C4-2B (cell line): ENCODE results near the gene PRICKLE4.
A peak's percentile ranks its signal among the peaks of the same experiment; 100 is the strongest.

Source experiments
- H3K27ac ChIP-seq: fragments of 450-650 bp; 2 replicates; pipeline ENCODE4 v1.5.1; 2017
- CTCF ChIP-seq: fragments of 450-650 bp; conservative IDR thresholded peaks from 2 replicates; pipeline ENCODE4 v1.5.1; 2017; ENCODE audit warnings: mild to moderate bottlenecking
- ZFX ChIP-seq: fragments of 450-650 bp; IDR thresholded peaks from 2 replicates; pipeline ENCODE4 v1.6.1; 2017

PRICKLE4 gene, protein sequence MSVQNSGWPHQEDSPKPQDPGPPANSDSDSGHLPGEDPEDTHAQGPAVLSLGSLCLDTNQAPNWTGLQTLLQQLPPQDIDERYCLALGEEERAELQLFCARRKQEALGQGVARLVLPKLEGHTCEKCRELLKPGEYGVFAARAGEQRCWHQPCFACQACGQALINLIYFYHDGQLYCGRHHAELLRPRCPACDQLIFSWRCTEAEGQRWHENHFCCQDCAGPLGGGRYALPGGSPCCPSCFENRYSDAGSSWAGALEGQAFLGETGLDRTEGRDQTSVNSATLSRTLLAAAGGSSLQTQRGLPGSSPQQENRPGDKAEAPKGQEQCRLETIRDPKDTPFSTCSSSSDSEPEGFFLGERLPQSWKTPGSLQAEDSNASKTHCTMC

DNA sequence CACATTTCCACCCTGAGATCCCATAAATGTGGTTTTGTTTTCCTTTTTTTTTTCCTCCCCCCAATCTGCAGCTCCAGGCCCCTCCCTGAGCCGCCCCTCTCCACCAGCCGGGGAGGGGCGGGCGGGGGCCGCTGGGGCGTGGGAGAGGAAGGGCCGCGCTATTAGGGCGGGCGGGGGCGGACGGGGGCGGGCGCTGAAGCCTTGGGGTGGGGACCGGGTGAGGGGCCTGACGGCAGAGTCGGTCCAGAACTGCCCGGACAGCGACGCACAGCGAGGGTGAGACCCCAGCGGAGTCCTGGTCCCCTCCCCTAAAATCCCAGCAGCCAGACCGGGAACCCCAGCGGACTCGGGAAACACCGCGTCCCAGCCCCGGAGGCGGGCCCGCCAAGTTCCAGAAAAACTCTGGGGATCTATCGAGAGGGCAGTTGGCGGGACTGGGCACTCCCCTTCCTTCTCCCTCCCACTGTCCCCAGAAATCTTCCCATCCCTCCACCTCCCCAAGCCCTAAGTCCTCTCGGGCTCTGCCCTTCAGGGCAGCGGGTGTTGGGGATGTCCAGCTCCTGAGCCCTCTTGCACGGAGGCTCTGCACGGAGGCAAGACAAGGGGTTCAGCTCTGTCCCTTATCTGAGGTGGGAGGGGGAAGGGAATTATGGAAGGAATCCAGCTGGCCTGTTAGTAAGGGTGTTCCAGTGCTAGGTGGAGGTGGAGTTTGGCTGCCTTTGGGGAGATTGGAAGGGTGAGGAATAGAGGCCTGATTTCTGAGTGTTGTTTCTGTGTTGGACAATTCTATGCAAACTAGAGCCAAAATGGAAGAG lies at the start of gene PRICKLE4:
PRICKLE4 (plus strand) TSS at position 232 of the 815 bp plus-strand sequence. CDS start 2,692 bp downstream, outside the sequence.
- H3K27ac ChIP-seq, result peak within 1 kb of the TSS; percentile 80
- TF ChIP-seq ZFX (no peak), CTCF (no peak)

DNA sequence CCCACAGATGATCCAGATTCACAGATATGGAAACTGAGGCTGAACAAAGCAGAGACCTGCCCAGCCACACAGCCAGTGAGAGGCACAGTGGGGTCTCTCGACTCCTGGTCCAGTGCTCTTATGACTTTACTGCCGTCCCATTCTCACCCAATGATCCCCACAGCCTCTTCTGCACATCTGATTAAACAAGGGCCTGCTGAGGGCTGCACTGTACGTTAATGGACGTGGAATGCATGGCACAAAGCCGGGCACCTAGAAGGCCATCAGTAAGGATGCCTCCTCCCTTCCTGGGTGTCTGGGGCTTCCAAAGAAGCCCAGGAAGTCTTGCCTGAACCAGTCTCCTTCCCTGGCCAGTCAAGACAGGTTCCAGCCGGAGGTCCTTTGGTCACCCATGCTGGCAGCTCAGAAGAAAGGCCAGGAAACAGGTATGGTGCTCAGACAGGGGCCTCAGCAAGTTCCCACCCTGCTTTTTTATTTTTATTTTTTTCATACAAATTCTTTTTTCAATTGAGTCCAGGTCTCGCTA lies 49.0 kb upstream of the PRICKLE4 start:
- TF ChIP-seq CTCF (no peak), ZFX (no peak)
- H3K27ac ChIP-seq, result no peak overlapping the region

DNA sequence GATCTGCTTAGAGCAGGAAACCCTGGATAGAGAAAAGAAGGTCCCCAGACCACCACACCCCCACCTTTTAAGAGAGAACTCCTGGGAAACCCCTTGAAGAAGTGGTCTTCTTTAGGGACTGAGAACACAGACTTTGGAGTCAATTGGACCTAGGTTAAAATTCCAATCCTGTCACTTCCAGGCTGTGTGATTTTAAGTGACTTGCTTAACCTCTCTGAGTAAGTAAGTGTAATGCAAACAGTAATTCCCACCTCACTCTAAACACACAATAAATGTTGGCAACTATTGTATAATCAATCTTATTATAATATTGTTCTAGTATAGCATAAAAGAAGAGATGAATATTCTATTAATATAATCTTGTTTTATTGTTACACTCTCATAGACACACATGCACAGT lies 48.4 kb upstream of the PRICKLE4 start:
- TF ChIP-seq ZFX, result no peak
- TF ChIP-seq CTCF, result no peak
- H3K27ac ChIP-seq, result no peak overlapping the region

DNA sequence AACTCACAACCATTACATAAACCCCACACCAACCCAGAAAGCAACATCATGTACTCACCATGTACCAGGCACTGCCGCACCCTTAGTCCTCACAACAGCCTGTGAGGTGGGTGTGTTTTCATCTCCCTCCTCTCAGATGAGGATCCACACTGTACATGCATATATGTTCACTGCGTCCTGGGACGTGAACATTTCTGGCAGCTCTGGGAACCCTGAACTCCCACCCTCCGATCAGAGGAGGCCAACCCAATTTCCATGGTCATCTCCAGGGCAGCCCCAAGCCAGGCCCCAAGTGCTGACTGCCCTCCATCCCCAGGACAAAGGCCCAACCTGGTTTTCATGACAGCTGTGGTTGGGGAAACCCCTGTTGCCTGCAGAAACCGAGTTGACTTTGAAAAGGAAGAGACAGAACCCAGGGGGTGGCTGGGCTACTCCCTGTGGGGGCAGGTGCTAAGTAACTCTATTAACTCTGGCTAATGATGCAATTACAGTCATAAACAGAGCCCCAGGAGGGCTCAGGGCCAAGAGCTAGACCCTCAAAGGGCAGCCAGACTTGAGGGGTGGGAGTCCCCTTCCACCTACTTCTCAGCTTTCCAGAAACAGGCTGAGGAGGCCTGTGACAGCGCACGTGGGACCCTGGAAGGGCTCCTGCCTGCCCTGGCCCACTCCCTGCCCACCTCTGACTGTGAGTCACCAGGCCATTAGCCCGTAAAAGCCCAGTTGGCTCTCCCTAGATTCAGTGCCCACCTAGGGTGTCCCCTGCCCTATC lies 47.8 kb upstream of the PRICKLE4 start:
- TF ChIP-seq ZFX (no peak), CTCF (no peak)
- no peak overlapping the region for H3K27ac ChIP-seq

DNA sequence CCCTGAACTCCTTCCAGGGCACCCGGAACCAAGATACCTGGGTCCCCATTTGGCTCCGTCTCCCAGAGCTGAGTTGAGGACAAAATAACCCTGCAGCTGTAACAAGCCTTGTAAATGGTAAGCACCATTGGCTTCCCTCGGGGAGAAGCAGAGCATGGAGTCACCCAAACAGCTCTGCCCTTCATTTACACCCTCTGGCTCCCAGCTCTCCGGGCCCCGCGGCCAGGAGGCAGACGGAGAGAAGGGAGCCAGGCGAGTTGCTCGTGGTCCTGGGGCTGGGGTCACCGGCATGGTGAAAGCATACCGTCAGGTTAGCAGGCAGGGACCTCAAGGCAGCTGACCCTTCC lies 47.2 kb upstream of the PRICKLE4 start:
- TF ChIP-seq CTCF (no peak), ZFX (no peak)
- H3K27ac ChIP-seq, result no peak overlapping the region

GRCh38 chr6:41733707-41734665 lies 46.6 kb upstream of the PRICKLE4 start:
- peak overlapping the region; percentile 78 for H3K27ac ChIP-seq

More at GRCh38 chr6:41733707-41734665, 46.6 kb upstream of the PRICKLE4 start:
- TF ChIP-seq ZFX (no peak), CTCF (no peak)
